Heart left ventricle (tissue), 16 donors: ENCODE measurements around the gene GPALPP1. TPM values are rescaled to one million over a fixed set of nuclear protein-coding genes. Genes with fewer than 3 reads are reported as not detected.
"Not testable (repeated sequence)": the region's sequence is repeated elsewhere in the genome, so short reads cannot be mapped to it uniquely, and the experiment has no call there.

Experiments used
- ATAC-seq, 4 donors: fragments of 200-7000 bp; cut with Tn5 transposase; one replicate each; pipeline ENCODE4 v1.9.1; 2020 to 2022; ENCODE audit warnings: moderate library complexity in 4 of 4, mild to moderate bottlenecking in 3 of 4, moderate number of reproducible peaks in 1 of 4
- DNase-seq, 5 donors: peaks; one replicate each; pipeline ENCODE4 v3.0.0-alpha.2; 2020
- H3K27ac ChIP-seq, 12 donors: fragments of 200-600 bp; sonication (generic) in 4 of 12; one replicate each; pipeline versions ENCODE4 v1.5.0 to v1.8.0; 2016 to 2022; ENCODE audit warnings: mild to moderate bottlenecking in 2 of 12
- H3K27me3 ChIP-seq, 9 donors: fragments of 200-600 bp; sonication (generic) in 2 of 9; one replicate each; pipeline versions ENCODE4 v1.5.1 to v1.8.0; 2016 to 2022; ENCODE audit warnings: mild to moderate bottlenecking in 3 of 9
- H3K36me3 ChIP-seq, 9 donors: fragments of 200-600 bp; sonication (generic) in 2 of 9; one replicate each; pipeline versions ENCODE4 v1.5.0 to v1.8.0; 2018 to 2022; ENCODE audit warnings: mild to moderate bottlenecking in 2 of 9
- H3K4me1 ChIP-seq, 12 donors: fragments of 200-600 bp; sonication (generic) in 4 of 12; one replicate each; pipeline versions ENCODE4 v1.5.0 to v1.8.0; 2016 to 2022; ENCODE audit warnings: mild to moderate bottlenecking in 3 of 12
- H3K4me3 ChIP-seq, 12 donors: fragments of 200-600 bp; sonication (generic) in 4 of 12; one replicate each; pipeline versions ENCODE4 v1.5.0 to v1.8.0; 2017 to 2022; ENCODE audit warnings: mild to moderate bottlenecking in 9 of 12, moderate library complexity in 4 of 12
- H3K9me3 ChIP-seq, 12 donors: fragments of 200-600 bp; sonication (generic) in 4 of 12; one replicate each; pipeline versions ENCODE4 v1.5.0 to v1.8.0; 2016 to 2022; ENCODE audit warnings: mild to moderate bottlenecking in 1 of 12
- POLR2A ChIP-seq, 2 donors: fragments of 450-650 bp; IDR thresholded peaks; one replicate each; pipeline ENCODE4 v1.6.1; 2017; ENCODE audit warnings: antibody characterized with exemption in 2 of 2, mild to moderate bottlenecking in 2 of 2, moderate library complexity in 2 of 2
- WGBS, 4 donors: extraction: QIAGEN DNeasy Blood & Tissue Kit in 2 of 4; methylation state at CpG; one replicate each; pipeline versions ENCODE4 v1.1.5 to v1.1.7; 2013 to 2018; 5-methylcytosine and 5-hydroxymethylcytosine counted together
- intact Hi-C, 10 donors: fragments of 100-400 bp; cut with DNase I; formaldehyde crosslinking; loops; one replicate each; pipeline versions ENCODE4 v1.11.1 to v1.14.2; 2022
- polyA plus RNA-seq, 2 donors: library from polyadenylated mRNA; stranded (reverse); fragments of 200-250 nt; gene quantifications; one replicate each; pipeline ENCODE4 v1.2.3, GENCODE V29; 2013
- total RNA-seq, 9 donors: library from RNA; depleted of rRNA in 2 of 9; stranded (reverse); fragments of >200 nt in 2 of 9; fragmentation: NEBNext Ultra II Directional in 3 of 9; extraction: Animal tissue kit (Norgen Biotek cat#: 25700) in 3 of 9; gene quantifications; one replicate each; pipeline versions ENCODE4 v1.1.0 to v1.2.4, GENCODE V29; 2016 to 2023
- TF ChIP-seq, protein P1 (sequence below), 12 donors: fragments of 200-600 bp; sonication (generic) in 4 of 12; IDR thresholded peaks; one replicate each; pipeline versions ENCODE4 v1.5.0 to v1.8.0; 2018 to 2022; ENCODE audit warnings: antibody characterized with exemption in 12 of 12, mild to moderate bottlenecking in 5 of 12
- donor health status: ischemic (EF 13 %, LVEDD 7.1; RV severe dilation, severe dysfunction).
- donor health status: healthy with polysubstance abuse.
- donor health status: DM: no; HTN: yes; CAD: no.
- donor health status: DM: no; HTN: no; CAD: no.
- donor health status: ischemic (EF 25% LVEDD 6.9; RV normal size, moderate dysfunction).
- donor health status: ischemic (EF 25% LVEDD 5.7; RV mildly dilated, moderate dysfunction).
- donor health status: healthy.
- donor health status: DM: yes; HTN: yes; CAD: no.
- donor health status: ischemic (EF 35%, LVEDD 5.7; RV mildly dilated, moderate dysfunction).
- donor health status: nonischemic (EF 11% LVEDD 7.7; RV severe dilation, severe dysfunction).
- donor health status: DM: yes; HTN: yes; CAD: no.
- donor health status: PGD.
- donor health status: ischemic (EF 29% LVEDD 5.4; RV normal size, mild dysfunction).
- donor health status: nonischemic (EF 23%, LVEDD 6.1; RV moderate dilation, normal function).

The GPALPP1 gene
- total and polyA plus RNA-seq, 11 donors: 5.4 to 16.1 (median 12.2) TPM

- TF ChIP-seq POLR2A (IDR thresholded peaks at IDR 0.05): no peak
- H3K36me3 ChIP-seq: peaks cover 0 to 96% (median 86%) of the 10 kb centered on the region in 9 donors
Measured at GRCh38 chr13:45015300-45015699, 26.0 kb downstream of the GPALPP1 start.

GRCh38 chr13:45016792-45017425 lies 27.6 kb downstream of the GPALPP1 start:
- Histone ChIP-seq H3K9me3 (no peaks in the 10 kb centered on the region), H3K36me3 (peaks cover 0 to 96% (median 86%) of the 10 kb centered on the region in 9 donors), H3K27ac (no peak overlapping the region), H3K4me3 (no peak overlapping the region), H3K4me1 (no peaks in the 10 kb centered on the region), H3K27me3 (no peaks in the 10 kb centered on the region)
- WGBS, 4 donors: 97 to 100% (median 98%) methylated on average over 3 of the region's 3 CpGs
- intact Hi-C loops: no loop called here
- no peak for TF ChIP-seq POLR2A (IDR thresholded peaks at IDR 0.05)
- TF ChIP-seq, protein P1, sequence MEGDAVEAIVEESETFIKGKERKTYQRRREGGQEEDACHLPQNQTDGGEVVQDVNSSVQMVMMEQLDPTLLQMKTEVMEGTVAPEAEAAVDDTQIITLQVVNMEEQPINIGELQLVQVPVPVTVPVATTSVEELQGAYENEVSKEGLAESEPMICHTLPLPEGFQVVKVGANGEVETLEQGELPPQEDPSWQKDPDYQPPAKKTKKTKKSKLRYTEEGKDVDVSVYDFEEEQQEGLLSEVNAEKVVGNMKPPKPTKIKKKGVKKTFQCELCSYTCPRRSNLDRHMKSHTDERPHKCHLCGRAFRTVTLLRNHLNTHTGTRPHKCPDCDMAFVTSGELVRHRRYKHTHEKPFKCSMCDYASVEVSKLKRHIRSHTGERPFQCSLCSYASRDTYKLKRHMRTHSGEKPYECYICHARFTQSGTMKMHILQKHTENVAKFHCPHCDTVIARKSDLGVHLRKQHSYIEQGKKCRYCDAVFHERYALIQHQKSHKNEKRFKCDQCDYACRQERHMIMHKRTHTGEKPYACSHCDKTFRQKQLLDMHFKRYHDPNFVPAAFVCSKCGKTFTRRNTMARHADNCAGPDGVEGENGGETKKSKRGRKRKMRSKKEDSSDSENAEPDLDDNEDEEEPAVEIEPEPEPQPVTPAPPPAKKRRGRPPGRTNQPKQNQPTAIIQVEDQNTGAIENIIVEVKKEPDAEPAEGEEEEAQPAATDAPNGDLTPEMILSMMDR (IDR thresholded peaks at IDR 0.05): no peak
- no peak for DNase-seq
- ATAC-seq: no peak

More at GRCh38 chr13:45015300-45015699, 26.0 kb downstream of the GPALPP1 start:
- Histone ChIP-seq H3K4me1 (no peaks in the 10 kb centered on the region), H3K4me3 (no peak overlapping the region), H3K9me3 (no peaks in the 10 kb centered on the region), H3K27ac (no peak overlapping the region), H3K27me3 (no peaks in the 10 kb centered on the region)
- DNase-seq: no peak
- WGBS, 4 donors: 89 to 94% (median 91%) methylated on average over 2 of the region's 2 CpGs
- intact Hi-C loops: no loop called here
- no peak for ATAC-seq

DNA sequence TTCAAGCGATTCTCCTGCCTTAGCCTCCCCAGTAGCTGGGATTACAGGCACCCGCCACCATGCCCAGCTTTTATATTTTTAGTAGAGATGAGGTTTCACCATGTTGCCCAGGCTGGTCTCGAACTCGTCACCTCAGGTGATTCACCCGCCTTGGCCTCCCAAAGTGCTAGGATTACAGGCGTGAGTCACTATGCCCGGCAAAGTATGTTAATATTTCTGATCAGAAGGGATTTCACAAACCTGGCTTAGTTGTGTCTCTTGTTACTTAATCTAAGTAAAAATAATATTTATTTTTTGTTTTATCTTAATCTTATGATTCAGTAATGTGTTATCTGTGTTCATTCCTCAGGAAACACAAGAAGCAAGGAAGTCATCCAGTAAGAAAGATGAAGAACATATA lies 30.6 kb downstream of the GPALPP1 start:
- H3K36me3 ChIP-seq: peaks cover 0 to 94% (median 84%) of the 10 kb centered on the region in 9 donors
- 94 to 97% (median 96%) methylated on average over 7 of the region's 7 CpGs for WGBS, 4 donors
- not testable (repeated sequence) for H3K4me1 ChIP-seq

DNA sequence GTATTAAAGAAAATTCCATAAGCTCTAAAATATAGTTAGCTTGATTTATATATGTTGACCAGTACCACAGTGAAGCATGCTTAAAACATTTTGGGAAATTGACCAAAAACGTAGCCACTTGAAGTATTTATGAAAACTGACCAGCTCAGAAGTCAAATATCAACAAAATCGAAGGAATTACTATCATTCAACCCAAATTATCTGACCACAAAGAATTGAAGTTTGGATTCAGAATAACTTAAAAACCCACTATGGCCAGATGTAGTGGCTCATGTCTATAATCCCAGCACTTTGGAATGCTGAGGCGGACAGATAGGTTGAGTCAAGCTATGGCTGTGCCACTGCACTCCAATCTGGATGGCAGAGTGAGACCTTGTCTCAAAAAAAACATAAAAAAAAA lies 31.9 kb downstream of the GPALPP1 start:
- no peak for TF ChIP-seq POLR2A (IDR thresholded peaks at IDR 0.05)
- H3K4me1 ChIP-seq: no peaks in the 10 kb centered on the region
- WGBS, 4 donors: 90 to 97% (median 97%) methylated on average over 3 of the region's 3 CpGs
- peaks cover 0 to 94% (median 78%) of the 10 kb centered on the region in 9 donors for H3K36me3 ChIP-seq
- no peak overlapping the region for H3K27ac ChIP-seq
- no peak for ATAC-seq
- DNase-seq: no peak
- no peaks in the 10 kb centered on the region for H3K27me3 ChIP-seq
- no peaks in the 10 kb centered on the region for H3K9me3 ChIP-seq
- intact Hi-C loops: no loop called here
- H3K4me3 ChIP-seq: no peak overlapping the region

More for the DNA sequence above, 30.6 kb downstream of the GPALPP1 start:
- ATAC-seq, H3K27me3 ChIP-seq, H3K4me3 ChIP-seq, intact Hi-C loops, H3K27ac ChIP-seq, H3K9me3 ChIP-seq, DNase-seq: not testable (repeated sequence)

DNA sequence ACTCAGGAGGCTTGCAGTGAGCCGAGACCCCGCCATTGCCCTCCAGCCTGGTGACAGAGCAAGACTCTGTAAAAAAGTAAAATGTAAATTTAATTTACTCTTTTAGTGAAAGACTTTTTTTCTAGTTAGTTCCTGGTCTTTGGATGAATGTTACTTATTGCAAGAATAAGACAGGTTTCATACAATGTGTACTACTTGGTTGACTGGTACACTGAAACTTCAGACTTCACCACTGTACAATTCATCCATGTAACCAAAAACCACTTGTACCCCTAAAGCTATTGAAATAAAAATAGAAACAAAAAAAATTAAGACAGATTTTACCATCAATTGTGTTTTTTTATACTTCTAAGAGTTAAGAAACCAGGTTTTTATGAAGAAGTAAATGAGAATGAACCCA lies 35.5 kb downstream of the GPALPP1 start:
- H3K27me3 ChIP-seq: no peaks in the 10 kb centered on the region
- no peak overlapping the region for H3K27ac ChIP-seq
- intact Hi-C loops: no loop called here
- H3K36me3 ChIP-seq: peaks cover 0 to 96% (median 73%) of the 10 kb centered on the region in 9 donors
- DNase-seq (no peak), ATAC-seq (no peak)
- no peaks in the 10 kb centered on the region for H3K9me3 ChIP-seq
- H3K4me3 ChIP-seq: no peak overlapping the region
- TF ChIP-seq, protein P1 (IDR thresholded peaks at IDR 0.05): no peak
- TF ChIP-seq POLR2A (IDR thresholded peaks at IDR 0.05): no peak
- no peaks in the 10 kb centered on the region for H3K4me1 ChIP-seq
- 96 to 100% (median 97%) methylated on average over 2 of the region's 2 CpGs for WGBS, 4 donors

- no peak overlapping the region for H3K27ac ChIP-seq
- H3K9me3 ChIP-seq: no peaks in the 10 kb centered on the region
- DNase-seq: no peak
- H3K36me3 ChIP-seq: peaks cover 0 to 60% (median 29%) of the 10 kb centered on the region in 9 donors
- H3K27me3 ChIP-seq: no peaks in the 10 kb centered on the region
- intact Hi-C loops: no loop called here
- H3K4me1 ChIP-seq: no peaks in the 10 kb centered on the region
- WGBS, 4 donors: 92 to 98% (median 96%) methylated on average over 2 of the region's 2 CpGs
- H3K4me3 ChIP-seq: no peak overlapping the region
- TF ChIP-seq, protein P1 (IDR thresholded peaks at IDR 0.05): no peak
- no peak for TF ChIP-seq POLR2A (IDR thresholded peaks at IDR 0.05)
- ATAC-seq: no peak
Measured at GRCh38 chr13:45034342-45034741, 45.0 kb downstream of the GPALPP1 start.
